Stimulated activated CD4-positive, alpha-beta T cell treated with anti-CD3 and anti-CD28 coated beads, Interleukin-12 subunit alpha, Interleukin-12 subunit beta, amount 100 ng/mL, for 48 hours (primary cell): ENCODE results near the gene RAE1.

Experiments used
- DNase-seq, 3 donors: peaks; one replicate each; pipeline ENCODE4 v3.0.0-alpha.2; 2020; ENCODE audit warnings: low read depth in 2 of 3, low spot score in 1 of 3

Gene RAE1

GRCh38 chr20:57398901-57399535 is 48.0 kb downstream of the RAE1 start:
- DNase-seq, result no peak

DNA sequence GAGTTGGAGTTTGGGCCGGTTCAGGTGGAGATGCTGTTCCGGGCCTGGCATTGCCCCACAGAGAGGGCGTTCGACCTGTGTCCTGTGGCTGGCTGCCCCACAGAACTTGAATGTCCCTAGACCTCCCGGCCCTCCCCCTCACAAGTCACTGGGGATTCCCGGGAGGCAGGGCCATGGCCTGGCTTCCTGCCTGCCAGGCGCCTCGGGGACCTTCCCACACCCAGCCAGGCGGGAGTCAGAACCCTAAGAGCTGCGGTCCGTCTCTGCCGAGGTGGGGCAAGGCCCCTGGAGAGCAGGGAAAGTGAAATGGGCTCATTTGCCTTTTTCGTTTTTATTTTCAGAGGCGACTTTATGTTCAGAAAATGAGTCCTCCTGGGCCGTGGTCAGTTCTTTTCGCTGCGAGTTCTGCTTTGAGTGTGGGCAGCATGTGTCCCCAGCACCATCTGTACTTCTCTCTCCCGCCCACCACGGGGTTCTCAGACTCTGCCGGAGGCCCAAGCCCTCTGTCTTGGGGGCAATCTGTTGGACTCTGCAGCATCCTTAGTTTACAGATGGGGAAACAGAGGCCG is 48.6 kb downstream of the RAE1 start:
- peak in 2 of 3 donors; percentile 41 to 63 for DNase-seq

DNA sequence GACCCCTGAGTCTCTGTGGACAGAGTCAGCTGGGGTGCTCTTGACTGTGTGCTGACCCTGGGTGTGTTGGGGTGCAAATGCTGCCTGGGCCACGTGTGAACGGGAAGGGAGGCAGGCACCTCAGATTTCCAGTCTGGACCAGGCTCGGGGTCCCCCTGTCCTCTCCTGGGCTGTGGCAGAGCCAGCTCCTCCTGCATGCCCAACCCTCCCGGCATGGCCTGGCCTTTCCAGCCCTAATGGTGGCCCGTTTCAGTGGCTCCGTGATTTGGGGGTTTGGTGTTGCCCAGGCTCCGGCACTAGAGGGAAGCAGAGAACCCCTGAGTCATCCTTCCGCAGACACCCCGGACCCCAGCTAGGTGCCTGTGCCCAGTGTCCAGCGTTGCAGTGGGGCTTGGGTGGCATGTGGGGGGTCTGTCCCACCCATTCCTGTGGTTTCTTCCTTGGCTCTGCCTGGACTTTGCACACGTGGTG is 49.2 kb downstream of the RAE1 start:
- no peak for DNase-seq

DNA sequence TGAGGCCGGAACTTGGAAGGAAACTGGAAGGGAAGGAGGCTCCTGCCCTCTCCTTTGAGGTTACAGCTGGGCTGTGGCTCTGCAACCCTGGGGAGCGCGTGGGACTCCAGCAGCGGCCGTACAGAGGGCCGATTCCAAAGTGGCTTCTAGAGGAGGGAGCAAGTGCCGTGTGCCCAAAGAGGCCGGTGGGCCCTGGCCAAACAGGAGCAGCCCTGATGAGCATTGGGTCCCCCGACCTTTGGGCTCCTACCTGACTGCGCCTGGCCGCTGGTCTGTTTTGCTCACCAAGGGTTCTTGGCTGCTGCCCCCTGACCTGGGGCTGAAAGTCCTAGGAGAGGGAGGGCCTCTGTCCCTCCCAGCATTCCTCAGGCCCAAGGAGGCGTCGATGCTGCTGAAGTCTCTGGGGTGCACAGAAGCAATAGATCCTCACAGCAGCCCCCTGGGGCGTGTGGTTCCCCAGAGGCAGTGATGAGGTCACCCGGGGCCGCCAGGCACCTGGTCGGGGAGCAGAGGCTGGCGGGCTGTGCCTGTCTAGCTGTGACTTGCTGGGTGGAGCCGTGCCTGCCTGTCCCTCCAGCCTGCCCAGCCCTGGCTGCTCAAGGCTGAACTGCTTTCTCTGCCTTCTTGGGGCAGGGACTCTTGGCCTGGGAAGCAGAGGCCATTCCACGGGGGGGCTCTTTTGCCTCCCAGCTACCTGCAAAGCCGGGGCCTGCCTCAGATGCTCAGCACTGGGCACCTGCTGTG is 49.9 kb downstream of the RAE1 start:
- DNase-seq, result no peak

DNA sequence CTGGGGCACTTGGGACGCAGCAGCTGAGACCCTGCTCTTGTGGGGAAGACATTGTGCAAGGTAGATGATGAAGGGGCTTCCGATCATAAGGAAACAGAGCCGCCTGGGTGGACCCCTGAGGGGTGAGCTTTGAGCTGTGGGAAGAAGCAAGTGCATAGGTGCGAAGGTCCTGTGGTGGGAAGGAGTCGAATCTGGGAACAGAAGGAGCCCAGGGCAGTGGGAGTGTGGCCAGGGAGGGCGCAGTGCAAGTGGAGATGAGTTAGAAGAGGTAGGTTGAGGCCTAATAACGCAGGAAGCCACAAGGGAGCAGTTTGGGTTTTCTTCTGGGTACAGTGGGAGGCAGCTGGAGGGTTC is 50.5 kb downstream of the RAE1 start:
- DNase-seq, result no peak

GRCh38 chr20:57402206-57403125 is 51.4 kb downstream of the RAE1 start:
- no peak for DNase-seq

GRCh38 chr20:57403216-57403615 is 52.2 kb downstream of the RAE1 start:
- DNase-seq, result no peak

DNA sequence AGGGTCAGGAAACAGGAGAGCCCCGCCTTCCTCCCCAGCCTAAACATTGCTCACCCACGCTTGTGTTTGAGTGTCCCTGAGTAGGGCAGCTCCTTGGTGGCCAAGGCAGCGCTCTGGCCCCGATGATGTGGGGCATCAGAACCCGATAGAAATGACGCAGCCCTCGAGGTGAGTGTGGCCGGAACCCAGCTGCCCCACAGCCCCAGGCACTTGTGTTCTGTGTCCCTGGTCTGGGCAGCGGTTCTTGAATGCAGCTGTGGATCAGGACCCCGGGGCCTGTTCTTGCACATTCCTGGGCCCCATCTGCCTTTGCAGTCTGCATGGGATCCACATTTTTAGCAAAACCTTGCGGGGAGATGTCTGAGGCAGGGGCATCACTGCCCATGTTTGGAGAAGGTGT is 53.0 kb downstream of the RAE1 start:
- no peak for DNase-seq

- DNase-seq, result no peak
Observed at GRCh38 chr20:57404419-57405072, 53.5 kb downstream of the RAE1 start.

DNA sequence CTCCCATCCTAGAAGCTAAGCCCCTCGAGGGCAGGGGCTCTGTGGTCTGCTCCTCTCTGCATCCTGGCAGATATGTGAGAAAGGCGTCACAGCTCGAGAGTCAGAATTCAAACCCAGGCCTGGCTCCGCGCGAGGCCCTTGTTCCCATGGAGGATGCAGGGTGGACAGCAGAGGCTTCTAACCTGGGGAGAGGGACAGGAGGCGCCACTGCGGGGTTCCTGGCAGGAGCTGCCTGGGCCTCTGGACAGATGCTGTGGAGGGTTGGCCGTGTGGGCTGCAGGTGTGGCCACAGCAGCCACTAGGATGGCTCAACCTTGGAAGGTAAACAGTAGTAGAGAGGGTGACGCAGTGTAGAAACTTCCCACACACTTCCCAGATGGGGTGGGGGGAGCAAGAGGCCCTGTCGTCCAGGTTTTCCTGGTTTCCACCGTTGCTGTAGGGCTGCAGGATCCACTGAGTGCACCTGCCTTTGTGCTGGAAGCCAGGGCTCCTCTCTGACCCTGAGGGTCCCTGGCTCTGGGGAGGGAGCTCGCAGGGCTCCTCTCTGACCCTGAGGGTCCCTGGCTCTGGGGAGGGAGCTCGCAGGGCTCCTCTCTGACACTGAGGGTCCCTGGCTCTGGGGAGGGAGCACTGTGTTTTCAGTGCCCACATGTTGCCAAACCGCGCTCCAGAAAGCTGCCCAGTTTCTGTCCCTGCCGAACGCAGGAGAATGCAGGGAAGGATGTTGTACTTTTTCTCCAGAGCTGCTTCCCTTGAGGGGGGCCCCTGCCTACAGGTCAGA is 54.4 kb downstream of the RAE1 start:
- no peak for DNase-seq

- DNase-seq, result no peak
Observed at GRCh38 chr20:57407541-57407956, 56.5 kb downstream of the RAE1 start.

- no peak for DNase-seq
Observed at GRCh38 chr20:57408131-57408530, 57.1 kb downstream of the RAE1 start.

DNA sequence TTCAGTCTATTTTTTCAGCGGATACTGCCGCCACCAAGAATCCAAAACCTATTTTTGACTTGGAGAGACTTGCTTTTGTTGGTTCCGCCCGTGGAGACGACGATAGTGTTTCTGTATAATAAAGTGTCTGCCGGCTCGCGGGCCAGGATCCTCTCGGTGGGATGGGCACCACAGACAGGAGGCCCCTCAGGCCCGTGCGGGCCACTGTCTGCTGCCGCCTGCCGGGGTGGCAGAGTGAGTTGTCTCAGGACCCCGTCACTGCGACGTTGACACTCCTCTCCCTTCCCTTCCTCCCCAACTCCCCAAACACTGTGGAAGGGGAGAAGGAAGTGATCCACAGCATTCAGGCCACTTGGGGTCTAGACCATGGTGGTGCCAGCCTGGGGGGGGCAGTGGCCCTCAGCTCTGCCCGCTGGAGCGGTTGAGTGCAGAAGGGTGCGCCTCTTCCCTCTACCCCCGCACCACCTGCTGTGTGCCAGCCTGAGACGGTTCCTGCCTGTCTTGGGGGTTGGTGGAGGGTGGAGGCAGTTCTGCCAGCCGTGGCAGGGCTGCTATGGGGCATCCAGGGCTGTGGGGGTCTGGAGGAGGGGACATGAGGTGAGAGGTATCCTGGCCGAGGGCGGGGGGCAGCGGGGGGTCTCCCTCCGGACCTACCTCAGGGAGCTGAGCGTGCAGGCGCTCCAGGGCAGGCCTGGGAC is 57.6 kb downstream of the RAE1 start:
- no peak for DNase-seq

DNA sequence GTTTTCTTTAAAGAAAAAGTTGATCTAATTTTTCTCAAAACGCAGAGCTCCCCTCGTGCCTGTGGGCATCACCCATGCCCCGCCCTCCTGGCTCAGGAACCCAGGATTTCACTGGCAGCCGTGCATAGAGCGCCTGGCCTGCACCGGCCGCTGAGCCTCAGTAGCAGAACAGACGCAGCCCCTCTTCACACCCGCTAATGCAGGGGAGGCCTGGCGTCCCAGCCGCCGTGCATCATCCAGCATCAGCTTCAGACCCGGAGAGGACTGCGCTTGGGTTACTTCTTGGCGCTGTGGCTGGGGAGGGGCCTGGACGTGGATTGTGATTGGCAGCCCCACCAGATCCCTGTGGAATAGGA is 58.2 kb downstream of the RAE1 start:
- DNase-seq, result no peak

DNA sequence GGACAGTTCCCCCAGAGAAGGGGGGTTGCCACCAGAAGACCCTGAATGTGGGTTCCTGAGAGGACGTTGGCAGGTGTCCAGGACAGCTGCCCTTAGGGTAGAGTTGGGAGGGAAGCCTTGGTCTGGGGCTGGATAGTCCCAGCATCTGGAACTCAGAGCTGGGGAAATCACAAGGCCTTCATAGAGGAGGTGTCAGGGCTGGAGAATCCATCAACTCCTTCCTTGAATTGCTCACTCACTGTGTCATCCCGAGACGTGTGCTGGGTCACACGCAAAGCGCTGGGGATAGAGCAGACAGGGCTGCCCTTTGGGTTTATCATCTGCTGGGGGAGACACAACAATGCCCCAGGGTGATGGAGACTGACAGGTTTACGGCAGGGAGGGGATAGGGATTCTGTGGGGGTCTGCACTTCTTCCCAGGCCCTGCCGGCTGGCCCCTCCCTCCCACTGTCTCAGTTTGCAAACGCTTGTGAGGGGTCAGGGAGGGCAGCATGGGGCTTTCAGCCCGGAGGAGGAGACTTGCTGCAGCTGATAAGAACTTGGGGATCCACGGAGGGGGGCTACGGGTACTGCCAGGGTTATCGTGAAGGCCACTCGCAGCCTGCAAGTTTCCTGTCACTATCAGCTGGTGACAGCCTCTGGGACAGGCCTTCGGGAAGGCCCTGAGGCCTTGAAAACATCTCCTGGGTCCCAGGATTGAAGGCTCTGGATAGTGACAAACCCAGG is 58.8 kb downstream of the RAE1 start:
- DNase-seq, result no peak

DNA sequence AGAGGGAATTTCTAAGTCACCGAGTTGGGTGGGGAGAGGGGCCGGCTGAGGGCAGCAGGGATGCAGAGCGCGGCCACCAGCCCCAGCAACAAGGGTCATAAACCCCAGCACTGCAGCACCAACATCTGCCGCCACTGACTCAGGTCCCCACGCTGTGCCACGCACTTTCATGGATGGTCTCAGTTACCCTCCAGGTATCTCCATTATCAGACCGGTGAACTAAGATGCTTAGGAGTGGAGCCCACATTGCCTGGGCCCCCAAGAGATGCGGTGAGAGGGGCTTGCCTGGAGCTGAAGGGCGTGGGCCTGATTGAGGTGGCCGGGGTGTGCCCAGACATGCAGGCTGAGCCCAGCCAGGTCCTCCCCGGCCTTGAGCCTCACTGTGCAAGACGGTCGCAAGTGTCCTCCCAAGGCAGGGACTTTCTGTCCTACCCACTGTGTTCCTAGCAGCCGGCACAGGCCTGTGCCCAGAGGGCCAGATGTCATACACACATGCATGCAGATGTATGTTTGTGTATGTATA is 59.4 kb downstream of the RAE1 start:
- DNase-seq, result no peak

DNA sequence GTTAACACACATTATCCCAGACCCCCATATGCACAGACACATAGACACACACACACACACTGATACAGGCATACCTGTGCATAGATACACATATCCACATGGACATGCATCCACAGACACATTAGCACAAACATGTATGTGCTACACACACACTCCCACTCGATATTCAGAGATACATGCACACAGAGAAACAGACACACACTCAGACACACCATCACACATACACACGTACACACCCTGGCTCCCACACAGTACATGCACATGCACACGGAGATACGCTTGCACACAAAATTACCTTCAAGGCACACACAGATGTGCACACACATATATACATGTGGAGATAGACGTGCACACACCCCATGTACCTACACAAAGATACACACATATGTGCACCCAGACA is 59.9 kb downstream of the RAE1 start:
- no peak for DNase-seq

- DNase-seq, result no peak
Observed at GRCh38 chr20:57411406-57412283, 60.6 kb downstream of the RAE1 start.
